IMR-90 (cell line): Measurements from ENCODE around the gene TMEM9. TPM values are rescaled to one million over a fixed set of nuclear protein-coding genes. Genes with fewer than 3 reads are reported as not detected.

Experiments used
- ATAC-seq: fragments of 200-7000 bp; cut with Tn5 transposase; 2 replicates; pipeline ENCODE4 v1.9.1; 2020; ENCODE audit warnings: low read depth, mild to moderate bottlenecking, moderate library complexity
- BruUV-seq: library from RNA; stranded (reverse); fragments of 400-500 nt; replicated peaks from 2 replicates; lab custom pipeline; 2021; lab: Mats Ljungman, UMichigan
- CTCF ChIA-PET: fragments of 300-600 bp; formaldehyde crosslinking; extraction: SDS; loops from one replicate; lab custom pipeline; 2021; ENCODE audit warnings: antibody characterized with exemption; lab: Yijun Ruan, JAX
- POLR2A ChIA-PET: fragments of 300-600 bp; sonication (Branson Sonifier 250); formaldehyde crosslinking; loops from one replicate; lab custom pipeline; 2022; ENCODE audit warnings: antibody characterized with exemption; ENCODE audit not compliant: unreplicated experiment; lab: Charles Lee
- DNase-seq: peaks from one replicate; pipeline ENCODE4 v3.0.0; 2013
- H2AFZ ChIP-seq: replicated peaks from 2 replicates; pipeline ENCODE3; 2013; ENCODE audit warnings: low read length, mild to moderate bottlenecking; ENCODE audit not compliant: poor library complexity
- H2AK5ac ChIP-seq: 2 replicates; pipeline ENCODE4 v1.6.1; 2013; ENCODE audit warnings: low read depth, low read length, inconsistent platforms
- H2AK9ac ChIP-seq: replicated peaks from 2 replicates; pipeline ENCODE3; 2013; ENCODE audit warnings: mild to moderate bottlenecking, low read depth, low read length, moderate library complexity; ENCODE audit not compliant: poor library complexity
- H2BK120ac ChIP-seq: 2 replicates; pipeline ENCODE4 v1.6.1; 2013; ENCODE audit warnings: low read depth, low read length, inconsistent platforms
- H2BK15ac ChIP-seq: 3 replicates; pipeline ENCODE4 v1.6.1; 2013; ENCODE audit warnings: low read depth, low read length, inconsistent platforms
- H2BK20ac ChIP-seq: 2 replicates; pipeline ENCODE4 v1.6.1; 2013; ENCODE audit warnings: low read depth, mild to moderate bottlenecking, inconsistent platforms, low read length, moderate library complexity
- H2BK5ac ChIP-seq: 2 replicates; pipeline ENCODE4 v1.6.1; 2013; ENCODE audit warnings: mild to moderate bottlenecking, low read depth, low read length, inconsistent platforms; ENCODE audit not compliant: poor library complexity, severe bottlenecking
- H3K14ac ChIP-seq: replicated peaks from 2 replicates; pipeline ENCODE4 v1.6.1; 2013; ENCODE audit warnings: low read depth, low read length, inconsistent platforms
- H3K18ac ChIP-seq: 2 replicates; pipeline ENCODE4 v1.6.1; 2013; ENCODE audit warnings: low read depth, low read length, control low read depth
- H3K23ac ChIP-seq: 2 replicates; pipeline ENCODE4 v1.6.1; 2013; ENCODE audit warnings: low read depth, low read length, inconsistent platforms
- H3K27ac ChIP-seq: 2 replicates; pipeline ENCODE4 v1.5.1; 2013; ENCODE audit warnings: mild to moderate bottlenecking, control low read depth, low read length; ENCODE audit not compliant: insufficient read depth
- H3K27me3 ChIP-seq: 2 replicates; pipeline ENCODE4 v1.6.1; 2013; ENCODE audit warnings: low read length; ENCODE audit not compliant: control insufficient read depth, insufficient read depth
- H3K36me3 ChIP-seq: 2 replicates; pipeline ENCODE4 v1.6.1; 2013; ENCODE audit warnings: low read length, mixed read lengths; ENCODE audit not compliant: control insufficient read depth, insufficient read depth
- H3K4ac ChIP-seq: 2 replicates; pipeline ENCODE4 v1.6.1; 2013; ENCODE audit warnings: low read depth, low read length, inconsistent platforms
- H3K4me1 ChIP-seq: 2 replicates; pipeline ENCODE4 v1.6.1; 2013; ENCODE audit warnings: low read length, mixed read lengths; ENCODE audit not compliant: control insufficient read depth, insufficient read depth
- H3K4me2 ChIP-seq: 2 replicates; pipeline ENCODE4 v1.6.1; 2013; ENCODE audit warnings: low read depth, mild to moderate bottlenecking, control low read depth, low read length, moderate library complexity
- H3K4me3 ChIP-seq: 2 replicates; pipeline ENCODE4 v1.5.1; 2013; ENCODE audit warnings: low read depth, mild to moderate bottlenecking, control low read depth, low read length, moderate library complexity; ENCODE audit not compliant: insufficient read depth
- H3K56ac ChIP-seq: 2 replicates; pipeline ENCODE4 v1.6.1; 2013; ENCODE audit warnings: low read length, inconsistent platforms; ENCODE audit not compliant: insufficient read depth; ENCODE audit errors: extremely low read depth
- H3K79me1 ChIP-seq, 2 experiments: 2 replicates each; pipeline ENCODE4 v1.6.1; 2013; ENCODE audit warnings: low read length in 2 of 2, inconsistent platforms in 1 of 2, low read depth in 1 of 2
- H3K9ac ChIP-seq: 2 replicates; pipeline ENCODE4 v1.6.1; 2013; ENCODE audit warnings: low read depth, low read length, control low read depth
- H3K9me1 ChIP-seq: 2 replicates; pipeline ENCODE4 v1.6.1; 2013; ENCODE audit warnings: low read length, inconsistent platforms; ENCODE audit not compliant: insufficient read depth
- H3K9me3 ChIP-seq: 2 replicates; pipeline ENCODE4 v1.6.1; 2013; ENCODE audit warnings: low read length; ENCODE audit not compliant: control insufficient read depth, insufficient read depth
- H4K20me1 ChIP-seq: 2 replicates; pipeline ENCODE4 v1.6.1; 2013; ENCODE audit warnings: low read length, inconsistent platforms; ENCODE audit not compliant: insufficient read depth
- H4K5ac ChIP-seq: 2 replicates; pipeline ENCODE4 v1.6.1; 2013; ENCODE audit warnings: mild to moderate bottlenecking, low read depth, low read length, control low read depth
- H4K8ac ChIP-seq, 2 experiments: 2 replicates each; pipeline ENCODE4 v1.6.1; 2013; ENCODE audit warnings: low read depth in 2 of 2, low read length in 2 of 2, control low read depth in 1 of 2, inconsistent platforms in 1 of 2
- H4K91ac ChIP-seq: 2 replicates; pipeline ENCODE4 v1.6.1; 2013; ENCODE audit warnings: low read depth, low read length, inconsistent platforms; ENCODE audit not compliant: insufficient read depth
- BHLHE40 ChIP-seq: fragments of 150-350 bp; IDR thresholded peaks from 2 replicates; pipeline ENCODE4 v1.6.1; 2016; ENCODE audit warnings: mild to moderate bottlenecking, low read depth, low read length
- CEBPB ChIP-seq: IDR thresholded peaks from 2 replicates; pipeline ENCODE4 v1.6.1; 2012; ENCODE audit warnings: low read depth, low read length, improper control_type of control experiment
- CHD1 ChIP-seq: IDR thresholded peaks from 2 replicates; pipeline ENCODE4 v1.6.1; 2012; ENCODE audit warnings: low read depth, low read length, improper control_type of control experiment
- CTCF ChIP-seq: conservative IDR thresholded peaks from 2 replicates; pipeline ENCODE4 v1.5.1; 2012; ENCODE audit warnings: mild to moderate bottlenecking, low read depth, low read length, improper control_type of control experiment
- FOS ChIP-seq: fragments of 150-350 bp; IDR thresholded peaks from 2 replicates; pipeline ENCODE4 v1.6.1; 2016; ENCODE audit warnings: low read depth, low read length
- MAFK ChIP-seq: IDR thresholded peaks from 2 replicates; pipeline ENCODE4 v1.6.1; 2012; ENCODE audit warnings: low read depth, low read length, improper control_type of control experiment
- MAZ ChIP-seq: IDR thresholded peaks from 2 replicates; pipeline ENCODE4 v1.6.1; 2012; ENCODE audit warnings: low read depth, mild to moderate bottlenecking, low read length, improper control_type of control experiment, moderate library complexity, borderline replicate concordance
- MXI1 ChIP-seq: IDR thresholded peaks from 2 replicates; pipeline ENCODE4 v1.6.1; 2012; ENCODE audit warnings: low read depth, mild to moderate bottlenecking, low read length, moderate library complexity, borderline replicate concordance
- NFE2L2 ChIP-seq: fragments of 150-350 bp; IDR thresholded peaks from 2 replicates; pipeline ENCODE4 v1.6.1; 2016; ENCODE audit warnings: low read depth, mild to moderate bottlenecking, low read length
- POLR2A ChIP-seq: IDR thresholded peaks from 2 replicates; pipeline ENCODE4 v1.6.1; 2012; ENCODE audit warnings: mild to moderate bottlenecking, low read depth, low read length
- RCOR1 ChIP-seq: IDR thresholded peaks from 2 replicates; pipeline ENCODE4 v1.6.1; 2012; ENCODE audit warnings: mild to moderate bottlenecking, low read length, improper control_type of control experiment; ENCODE audit not compliant: insufficient replicate concordance
- RFX5 ChIP-seq: IDR thresholded peaks from 2 replicates; pipeline ENCODE4 v1.8.0; 2012; ENCODE audit warnings: low read depth, mild to moderate bottlenecking, low read length, moderate library complexity
- SMC3 ChIP-seq: fragments of 150-350 bp; IDR thresholded peaks from 2 replicates; pipeline ENCODE4 v1.6.1; 2016; ENCODE audit warnings: low read depth, mild to moderate bottlenecking, antibody characterized with exemption, low read length, moderate library complexity
- USF2 ChIP-seq: fragments of 150-350 bp; IDR thresholded peaks from 2 replicates; pipeline ENCODE4 v1.6.1; 2017; ENCODE audit warnings: mild to moderate bottlenecking, antibody characterized with exemption, low read length, low read depth
- WGBS, 2 experiments: methylation state at CpG; one replicate each; pipeline versions ENCODE4 v1.1.5 to v1.1.7; 2013; ENCODE audit warnings: missing lambda C conversion rate in 2 of 2; ENCODE audit not compliant: insufficient read length in 1 of 2; ENCODE audit errors: extremely low coverage in 2 of 2; 5-methylcytosine and 5-hydroxymethylcytosine counted together
- dilution Hi-C: fragments of 300-500 bp; cut with HindIII; formaldehyde crosslinking; loops from one replicate; pipeline ENCODE4 v1.14.3; 2018; ENCODE audit warnings: low sequenced_read_pairs; ENCODE audit not compliant: unreplicated experiment
- in situ Hi-C: fragments of 300-500 bp; cut with MboI; formaldehyde crosslinking; loops from 3 replicates; pipeline ENCODE4 v1.14.3; 2019; ENCODE audit warnings: low sequenced_read_pairs, inconsistent platforms, mixed read lengths
- intact Hi-C: fragments of 100-400 bp; cut with micrococcal nuclease; formaldehyde crosslinking; loops from 2 replicates; pipeline ENCODE4 v1.10.0; 2022
- polyA plus RNA-seq, 3 experiments: library from polyadenylated mRNA; depleted of rRNA; stranded (reverse); fragments of >200 nt; gene quantifications; 2 replicates each; pipeline ENCODE4 v1.2.3, GENCODE V29; 2012; ENCODE audit warnings: low replicate concordance in 1 of 3
- total RNA-seq: library from RNA; depleted of rRNA; stranded (reverse); fragments of >200 nt; gene quantifications from 2 replicates; pipeline ENCODE4 v1.2.3, GENCODE V29; 2012
- TF ChIP-seq, protein P1 (sequence below): fragments of 150-350 bp; IDR thresholded peaks from 2 replicates; pipeline ENCODE4 v1.6.1; 2016; ENCODE audit warnings: low read depth, mild to moderate bottlenecking, low read length, moderate library complexity, borderline replicate concordance

Gene TMEM9
- total and polyA plus RNA-seq, 2 of the 4 experiments (the other 2 are of a cell fraction) = 76.7 to 107 TPM

DNA sequence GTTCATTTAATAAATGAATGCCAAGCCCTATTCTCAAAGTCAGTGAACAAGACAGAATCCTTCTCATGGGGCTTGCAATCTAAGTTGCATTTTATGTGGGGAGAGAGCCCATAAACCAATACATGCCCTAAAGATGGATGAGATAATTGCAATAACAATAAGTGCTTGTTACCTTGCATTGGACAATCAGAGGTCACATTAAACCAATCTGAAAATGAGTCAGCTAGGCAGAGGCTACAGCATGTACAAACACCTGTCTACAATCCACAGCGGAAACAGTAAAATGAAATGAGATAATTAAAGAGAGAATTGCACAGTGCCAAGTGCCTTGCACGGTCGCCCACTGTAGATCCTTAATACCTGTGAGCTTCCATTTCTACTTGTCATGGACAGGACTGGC, 28.9 kb upstream of the TMEM9 start:
- Histone ChIP-seq H3K36me3 (no peaks in the 10 kb centered on the region), H4K91ac (no peak overlapping the region), H3K9me1 (peaks cover 10% of the 10 kb centered on the region; the same call in 1 of the 2 replicates), H3K4ac (no peak overlapping the region), H4K20me1 (no peaks in the 10 kb centered on the region), H3K4me1 (peaks cover 5% of the 10 kb centered on the region), H2BK120ac (no peak overlapping the region), H3K4me2 (no peak overlapping the region), H2AFZ (no peak overlapping the region), H2BK5ac (no peak overlapping the region), H3K56ac (no peak overlapping the region), H4K8ac (no peak overlapping the region), H3K14ac (no peak overlapping the region), H3K27ac (no peak overlapping the region), H4K5ac (no peak overlapping the region), H3K23ac (no peak overlapping the region), H2BK20ac (no peak overlapping the region), H2AK5ac (no peak overlapping the region), H3K27me3 (peaks cover 15% of the 10 kb centered on the region), H3K79me1 (no peaks in the 10 kb centered on the region), H3K9ac (no peak overlapping the region), H3K18ac (no peak overlapping the region), H3K4me3 (no peak overlapping the region), H3K9me3 (peaks cover 7% of the 10 kb centered on the region), H2BK15ac (no peak overlapping the region), H2AK9ac (no peak overlapping the region)
- BruUV-seq = no TSS peak
- 80% methylated on average over 1 of the region's 3 CpGs; no CpG with 5 or more reads in 1 of the 2 experiments for WGBS, 2 experiments
- intact Hi-C loops (loop anchor here (10.0 kb wide), 1 partner anchor 98 kb away; no protein-coding TSS in a partner anchor), dilution Hi-C loops (no loop called here), in situ Hi-C loops (no loop called here)
- POLR2A ChIA-PET = no interaction called here
- no peak for DNase-seq
- CTCF ChIA-PET = no interaction called here
- ATAC-seq = no peak
- TF ChIP-seq FOS = no peak
- TF ChIP-seq, protein P1, sequence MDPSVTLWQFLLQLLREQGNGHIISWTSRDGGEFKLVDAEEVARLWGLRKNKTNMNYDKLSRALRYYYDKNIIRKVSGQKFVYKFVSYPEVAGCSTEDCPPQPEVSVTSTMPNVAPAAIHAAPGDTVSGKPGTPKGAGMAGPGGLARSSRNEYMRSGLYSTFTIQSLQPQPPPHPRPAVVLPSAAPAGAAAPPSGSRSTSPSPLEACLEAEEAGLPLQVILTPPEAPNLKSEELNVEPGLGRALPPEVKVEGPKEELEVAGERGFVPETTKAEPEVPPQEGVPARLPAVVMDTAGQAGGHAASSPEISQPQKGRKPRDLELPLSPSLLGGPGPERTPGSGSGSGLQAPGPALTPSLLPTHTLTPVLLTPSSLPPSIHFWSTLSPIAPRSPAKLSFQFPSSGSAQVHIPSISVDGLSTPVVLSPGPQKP = no peak
- TF ChIP-seq NFE2L2 = no peak
- TF ChIP-seq RCOR1 = no peak
- TF ChIP-seq MAZ = no peak
- TF ChIP-seq CEBPB = no peak
- no peak for TF ChIP-seq MAFK
- no peak for TF ChIP-seq CHD1
- TF ChIP-seq MXI1 = no peak
- TF ChIP-seq POLR2A = no peak
- no peak for TF ChIP-seq BHLHE40
- TF ChIP-seq RFX5 = no peak
- TF ChIP-seq USF2 = no peak
- no peak for TF ChIP-seq CTCF
- TF ChIP-seq SMC3 = no peak
